Right kidney (tissue), 9 donors: ENCODE data around the gene GCNT3.
A peak's percentile ranks its signal among the peaks of the same experiment; 100 is the strongest.

Source experiments
- DNase-seq: peaks from one replicate; pipeline ENCODE4 v3.0.0-alpha.2; 2016
- long read RNA-seq, 8 donors: transcript quantifications; one replicate each; lab custom pipeline, GENCODE V29; 2026

GCNT3 gene, protein sequence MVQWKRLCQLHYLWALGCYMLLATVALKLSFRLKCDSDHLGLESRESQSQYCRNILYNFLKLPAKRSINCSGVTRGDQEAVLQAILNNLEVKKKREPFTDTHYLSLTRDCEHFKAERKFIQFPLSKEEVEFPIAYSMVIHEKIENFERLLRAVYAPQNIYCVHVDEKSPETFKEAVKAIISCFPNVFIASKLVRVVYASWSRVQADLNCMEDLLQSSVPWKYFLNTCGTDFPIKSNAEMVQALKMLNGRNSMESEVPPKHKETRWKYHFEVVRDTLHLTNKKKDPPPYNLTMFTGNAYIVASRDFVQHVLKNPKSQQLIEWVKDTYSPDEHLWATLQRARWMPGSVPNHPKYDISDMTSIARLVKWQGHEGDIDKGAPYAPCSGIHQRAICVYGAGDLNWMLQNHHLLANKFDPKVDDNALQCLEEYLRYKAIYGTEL
- long read RNA-seq, donor 1, partial matches to known transcripts: 83 of 204 reads
- long read RNA-seq, donor 1, other reads (novel, unspliced or antisense): 121 of 204 reads
- long read RNA-seq, donor 2, partial matches to known transcripts: 23 of 23 reads
- long read RNA-seq, donor 2, other reads (novel, unspliced or antisense): 0 of 23 reads
- long read RNA-seq, donor 3: 0 reads
- long read RNA-seq, donor 4, partial matches to known transcripts: 49 of 113 reads
- long read RNA-seq, donor 4, other reads (novel, unspliced or antisense): 64 of 113 reads
- long read RNA-seq, donor 5: 0 reads
- long read RNA-seq, donor 6: 0 reads
- long read RNA-seq, donor 7: 0 reads
- long read RNA-seq, donor 8, partial matches to known transcripts: 63 of 175 reads
- long read RNA-seq, donor 8, other reads (novel, unspliced or antisense): 112 of 175 reads

GRCh38 chr15:59611276-59612260, at the start of gene GCNT3:
Gene GCNT3 (plus strand): TSS chr15:59611783. CDS start chr15:59618239, 6,456 bp downstream.
- peak; percentile 26 for DNase-seq

DNA sequence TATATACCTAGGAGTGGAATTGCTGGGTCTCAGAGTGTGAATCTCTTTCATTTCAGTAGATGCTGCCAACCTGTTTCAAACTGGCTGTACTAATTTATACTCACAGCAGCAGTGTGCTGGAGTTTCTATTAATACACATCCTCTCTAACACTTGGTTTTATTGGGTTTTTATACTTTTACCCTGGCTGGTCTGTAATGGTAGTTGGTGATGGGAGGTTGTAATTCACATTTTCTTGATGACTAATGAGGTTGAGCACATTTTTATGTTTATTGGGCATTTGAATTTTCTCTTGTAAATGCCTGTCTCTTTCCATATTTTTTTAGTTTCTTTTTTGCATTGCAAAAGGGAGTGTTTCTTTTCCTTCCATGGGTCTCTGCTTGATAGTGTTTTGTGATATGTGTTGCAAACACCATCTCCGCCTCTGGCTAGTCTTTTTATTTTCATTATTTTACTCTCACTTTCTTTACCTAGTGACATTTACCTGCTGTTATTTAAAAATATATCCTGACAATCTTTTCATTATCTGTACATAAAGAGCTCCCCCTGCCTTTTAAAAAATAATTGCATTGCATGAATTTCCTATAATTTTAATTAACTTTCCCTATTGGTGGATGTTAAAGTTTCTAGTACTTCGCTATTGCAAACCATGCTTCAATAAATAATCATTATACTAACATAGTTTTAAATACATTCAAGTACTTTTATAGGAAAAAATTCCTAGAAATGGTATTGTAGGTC, 49.0 kb upstream of the GCNT3 start:
- no peak for DNase-seq

DNA sequence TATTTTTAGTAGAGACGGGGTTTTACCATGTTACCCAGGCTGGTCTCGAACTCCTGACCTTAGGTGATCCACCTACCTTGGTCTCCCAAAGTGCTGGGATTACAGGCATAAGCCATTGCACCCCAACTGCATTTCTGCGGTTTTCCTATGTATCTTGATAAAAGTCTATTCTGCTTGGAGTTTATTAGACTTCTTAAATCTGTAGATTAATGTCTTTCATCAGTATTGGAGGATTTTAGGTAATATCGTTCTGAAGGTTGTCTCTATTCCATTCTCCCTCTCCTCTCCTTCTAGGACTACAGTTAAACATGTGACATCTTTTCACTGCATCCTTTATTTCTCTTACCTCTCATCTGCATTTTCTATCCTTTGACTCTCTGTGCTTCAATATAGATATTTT, 46.3 kb upstream of the GCNT3 start:
- DNase-seq: no peak

GRCh38 chr15:59567324-59567723, 44.3 kb upstream of the GCNT3 start:
- DNase-seq: no peak

- DNase-seq: no peak
Observed at GRCh38 chr15:59569477-59569876, 42.1 kb upstream of the GCNT3 start.

- no peak for DNase-seq
Observed at GRCh38 chr15:59570315-59570714, 41.3 kb upstream of the GCNT3 start.

DNA sequence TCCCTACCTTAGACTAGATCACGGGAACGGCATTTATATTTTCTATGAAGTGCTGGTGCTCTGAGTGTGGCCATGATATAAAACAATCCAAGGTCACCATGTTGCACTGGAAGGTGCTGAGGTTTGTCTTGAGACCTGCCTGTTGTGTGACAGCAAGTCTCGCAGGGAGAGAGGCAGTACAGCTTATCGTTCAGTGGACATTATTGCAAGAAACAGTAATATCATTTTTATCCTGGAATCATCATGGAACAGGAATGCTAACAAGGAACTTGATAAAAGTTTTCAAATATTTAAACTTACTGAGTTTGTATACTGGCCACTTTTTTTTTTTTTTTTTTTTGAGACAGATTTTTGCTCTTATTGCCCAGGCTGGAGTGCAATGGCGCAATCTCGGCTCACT, 40.0 kb upstream of the GCNT3 start:
- DNase-seq: no peak

GRCh38 chr15:59583088-59583487, 28.5 kb upstream of the GCNT3 start:
- DNase-seq: no peak

- no peak for DNase-seq
Observed at GRCh38 chr15:59587085-59587826, 24.3 kb upstream of the GCNT3 start.

DNA sequence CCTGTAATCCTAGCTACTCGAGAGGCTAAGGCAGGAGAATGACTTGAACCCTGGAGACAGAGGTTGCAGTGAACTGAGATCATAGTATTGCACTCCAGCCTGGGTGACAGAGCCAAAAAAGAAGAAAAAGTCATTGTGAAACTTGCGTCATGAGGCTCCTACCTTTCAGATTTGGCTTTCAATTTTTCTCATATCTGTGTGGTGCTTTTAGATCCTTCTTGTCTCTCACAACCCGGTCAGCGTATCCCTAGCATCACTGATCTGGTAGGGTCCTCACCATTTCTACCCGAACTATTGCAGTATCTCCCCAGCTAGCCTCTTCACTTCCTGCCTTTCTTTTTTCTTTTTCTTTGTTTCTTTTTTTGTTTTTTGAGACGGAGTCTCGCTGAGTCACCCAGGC, 21.6 kb upstream of the GCNT3 start:
- no peak for DNase-seq

GRCh38 chr15:59591356-59591755, 20.2 kb upstream of the GCNT3 start:
- no peak for DNase-seq

DNA sequence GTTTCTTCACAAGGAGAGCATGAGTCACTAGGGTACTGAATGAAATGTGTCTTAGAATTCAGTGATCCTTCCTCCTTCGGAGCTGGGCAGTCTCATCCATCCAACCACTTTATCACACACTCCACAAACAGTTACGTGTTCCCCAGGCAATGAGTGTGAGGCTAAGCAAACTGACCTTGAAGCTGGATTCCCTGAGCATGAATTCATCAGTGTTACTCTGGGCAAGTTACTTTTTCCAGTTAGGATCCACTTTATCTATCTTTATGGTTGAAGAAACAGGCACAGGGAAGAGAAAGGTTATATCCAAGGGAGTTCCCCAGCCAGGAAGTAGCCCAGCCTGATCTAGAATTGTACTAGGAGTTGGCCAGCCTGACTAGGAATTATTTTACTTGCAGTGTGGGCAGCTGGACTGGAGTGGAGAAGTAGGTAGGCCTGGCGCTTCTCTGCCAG, 17.1 kb upstream of the GCNT3 start:
- no peak for DNase-seq

GRCh38 chr15:59594991-59595390, 16.6 kb upstream of the GCNT3 start:
- DNase-seq: no peak

DNA sequence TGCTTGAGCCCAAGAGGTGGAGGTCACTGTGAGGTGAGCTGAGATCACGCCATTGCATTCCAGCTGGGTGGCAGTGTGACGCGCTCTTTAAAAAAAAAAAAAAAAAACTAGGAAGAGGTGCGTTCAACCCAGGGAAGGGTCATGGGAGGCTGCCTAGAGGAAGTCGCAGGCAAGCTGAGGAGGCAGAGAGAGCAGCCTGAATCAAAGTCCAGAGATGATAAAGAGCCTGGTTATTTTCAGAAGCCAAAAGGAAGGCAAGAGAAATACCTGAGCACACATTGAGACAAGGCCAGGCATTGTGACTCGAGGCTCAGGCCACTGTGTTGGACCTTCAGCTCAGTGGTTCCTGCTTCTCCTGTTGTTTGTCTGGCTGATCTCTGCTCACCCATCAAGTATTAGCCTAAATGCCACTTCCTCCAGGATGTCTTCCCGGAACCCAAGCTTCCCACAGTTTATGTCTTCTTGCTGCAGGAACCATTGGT, 16.1 kb upstream of the GCNT3 start:
- no peak for DNase-seq

DNA sequence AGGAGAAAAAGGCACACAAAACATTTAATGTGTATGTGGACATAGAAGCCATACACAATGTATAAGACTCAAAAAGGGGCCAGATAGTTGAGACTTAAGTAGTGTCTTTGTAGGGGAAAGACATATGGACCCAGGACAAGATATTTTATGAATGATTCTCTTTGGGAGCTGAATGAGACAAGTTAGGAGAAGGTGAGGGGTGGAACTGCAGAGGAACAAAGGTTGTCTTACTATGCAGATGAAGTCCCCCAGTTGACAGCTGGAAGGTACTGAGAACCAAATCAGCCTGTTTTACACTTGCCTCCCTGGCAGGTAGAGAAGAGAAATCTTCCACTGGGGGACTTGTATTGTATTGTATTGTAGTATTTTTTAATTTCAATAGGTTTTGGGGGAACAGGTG, 14.9 kb upstream of the GCNT3 start:
- no peak for DNase-seq

DNA sequence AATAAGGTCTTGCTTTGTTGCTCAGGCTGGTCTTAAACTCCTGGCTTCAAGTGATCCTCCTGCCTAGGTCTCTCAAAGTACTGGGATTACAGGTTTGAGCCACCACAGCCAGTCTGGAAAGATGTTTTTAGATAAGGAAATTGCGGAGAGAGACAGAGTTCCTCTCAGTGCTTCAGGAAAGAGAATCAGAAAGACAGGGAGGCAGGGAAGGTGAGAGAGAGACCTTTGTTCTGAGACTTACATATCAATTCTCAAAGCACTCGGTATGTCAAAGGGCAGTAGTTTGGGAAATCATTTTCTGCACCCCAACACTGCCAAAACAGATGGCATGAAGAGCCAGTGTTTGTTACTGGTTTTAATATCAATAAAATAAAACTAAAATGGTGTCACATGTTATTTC, 13.1 kb upstream of the GCNT3 start:
- DNase-seq: no peak

- DNase-seq: no peak
Observed at GRCh38 chr15:59605994-59606393, 5.6 kb upstream of the GCNT3 start.

- no peak for DNase-seq
Observed at GRCh38 chr15:59609730-59610712, 1.6 kb upstream of the GCNT3 start.

DNA sequence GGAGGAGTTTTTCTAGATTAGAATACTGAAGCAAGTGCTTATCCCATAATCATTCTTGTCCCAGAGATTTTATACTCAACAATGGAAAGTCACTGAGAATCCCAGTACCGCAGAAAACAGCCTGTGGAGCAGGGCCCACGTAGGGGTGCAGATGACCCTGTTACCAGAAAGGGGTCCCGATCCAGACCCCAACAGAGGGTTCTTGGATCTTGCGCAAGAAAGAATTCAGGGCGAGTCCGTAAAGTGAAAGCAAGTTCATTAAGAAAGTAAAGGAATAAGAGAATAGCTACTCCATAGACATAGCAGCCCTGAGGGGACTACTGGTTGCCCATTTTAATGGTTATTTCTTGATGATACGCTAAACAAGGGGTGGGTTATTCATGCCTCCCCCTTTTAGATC, 2.6 kb downstream of the GCNT3 start:
- no peak for DNase-seq
